AG10803 (cell line): ENCODE data around the gene VWA3B.
"Not testable (repeated sequence)": the region's sequence is repeated elsewhere in the genome, so short reads cannot be mapped to it uniquely, and the experiment has no call there.

Experiments used
- DNase-seq: peaks from one replicate; pipeline ENCODE4 v3.0.0; 2010; ENCODE audit warnings: low read depth
- H3K4me3 ChIP-seq: 2 replicates; pipeline ENCODE4 v1.5.1; 2011; ENCODE audit warnings: mild to moderate bottlenecking, low read length, control low read depth
- TF ChIP-seq, protein P1 (sequence below): conservative IDR thresholded peaks from 2 replicates; pipeline ENCODE4 v1.5.1; 2011; ENCODE audit warnings: mild to moderate bottlenecking, low read length, control low read depth, inconsistent platforms

The VWA3B gene

DNA sequence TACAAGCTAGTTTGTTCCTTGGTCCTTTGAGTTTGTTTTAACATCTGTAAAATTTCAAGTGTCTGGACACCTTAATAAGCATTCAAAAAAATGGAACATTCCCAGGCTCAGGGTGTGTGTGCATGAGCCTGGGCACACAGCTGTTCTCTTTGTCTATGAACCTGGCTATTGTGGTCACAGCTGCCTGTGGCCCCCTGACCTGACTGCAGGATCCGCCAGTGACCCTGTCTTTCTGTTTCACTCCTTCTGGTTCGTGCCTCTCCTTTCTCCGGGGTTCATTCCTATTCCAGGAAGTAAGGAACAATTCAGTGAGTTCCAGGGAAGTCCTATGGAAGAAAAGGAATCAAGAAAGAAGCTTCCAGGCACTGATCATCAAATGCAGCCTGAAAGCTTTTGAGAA is 35.6 kb downstream of the VWA3B start:
- no peak overlapping the region for H3K4me3 ChIP-seq
- DNase-seq, result no peak
- TF ChIP-seq, protein P1, sequence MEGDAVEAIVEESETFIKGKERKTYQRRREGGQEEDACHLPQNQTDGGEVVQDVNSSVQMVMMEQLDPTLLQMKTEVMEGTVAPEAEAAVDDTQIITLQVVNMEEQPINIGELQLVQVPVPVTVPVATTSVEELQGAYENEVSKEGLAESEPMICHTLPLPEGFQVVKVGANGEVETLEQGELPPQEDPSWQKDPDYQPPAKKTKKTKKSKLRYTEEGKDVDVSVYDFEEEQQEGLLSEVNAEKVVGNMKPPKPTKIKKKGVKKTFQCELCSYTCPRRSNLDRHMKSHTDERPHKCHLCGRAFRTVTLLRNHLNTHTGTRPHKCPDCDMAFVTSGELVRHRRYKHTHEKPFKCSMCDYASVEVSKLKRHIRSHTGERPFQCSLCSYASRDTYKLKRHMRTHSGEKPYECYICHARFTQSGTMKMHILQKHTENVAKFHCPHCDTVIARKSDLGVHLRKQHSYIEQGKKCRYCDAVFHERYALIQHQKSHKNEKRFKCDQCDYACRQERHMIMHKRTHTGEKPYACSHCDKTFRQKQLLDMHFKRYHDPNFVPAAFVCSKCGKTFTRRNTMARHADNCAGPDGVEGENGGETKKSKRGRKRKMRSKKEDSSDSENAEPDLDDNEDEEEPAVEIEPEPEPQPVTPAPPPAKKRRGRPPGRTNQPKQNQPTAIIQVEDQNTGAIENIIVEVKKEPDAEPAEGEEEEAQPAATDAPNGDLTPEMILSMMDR, result no peak

DNA sequence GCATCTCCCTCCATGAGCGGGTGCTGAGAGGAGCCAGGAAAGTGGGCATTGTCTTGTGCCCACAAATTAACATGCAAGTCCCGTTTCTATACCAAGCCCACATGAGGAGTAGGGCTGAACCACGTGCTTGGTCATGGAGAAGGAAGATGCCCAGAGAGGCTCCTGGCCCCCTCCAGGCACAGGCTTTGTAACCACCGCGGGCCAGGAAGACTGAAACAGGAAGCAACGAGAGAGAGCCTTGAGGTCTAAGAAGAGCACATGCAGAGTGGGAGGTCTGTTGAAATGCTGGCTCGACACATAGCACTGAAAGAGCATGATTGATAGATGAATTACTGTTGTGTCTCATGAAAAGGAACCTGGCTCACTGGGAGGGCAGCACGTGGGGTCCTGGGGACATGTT is 36.3 kb downstream of the VWA3B start:
- no peak for DNase-seq
- H3K4me3 ChIP-seq, result no peak overlapping the region
- TF ChIP-seq, protein P1, result no peak

DNA sequence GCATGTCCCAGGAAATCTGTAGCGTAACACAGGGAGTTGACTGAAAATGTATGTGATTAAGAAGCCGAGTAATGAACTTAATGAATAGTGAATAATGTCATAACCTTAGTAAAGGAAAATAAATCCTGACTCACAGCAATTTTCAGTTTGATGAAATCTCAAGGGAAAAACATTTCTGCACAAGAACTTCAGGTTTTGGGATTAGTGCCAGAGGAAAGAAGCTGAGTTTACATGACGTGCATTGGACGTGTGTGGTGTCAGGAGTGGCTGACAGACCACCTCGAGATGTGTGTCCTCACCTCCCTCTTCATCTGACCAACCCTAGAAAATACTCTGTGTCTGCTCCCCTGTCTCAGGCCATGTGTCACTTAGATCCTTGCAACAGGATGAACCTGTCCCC is 39.1 kb downstream of the VWA3B start:
- TF ChIP-seq, protein P1, result no peak
- H3K4me3 ChIP-seq, result no peak overlapping the region
- no peak for DNase-seq

DNA sequence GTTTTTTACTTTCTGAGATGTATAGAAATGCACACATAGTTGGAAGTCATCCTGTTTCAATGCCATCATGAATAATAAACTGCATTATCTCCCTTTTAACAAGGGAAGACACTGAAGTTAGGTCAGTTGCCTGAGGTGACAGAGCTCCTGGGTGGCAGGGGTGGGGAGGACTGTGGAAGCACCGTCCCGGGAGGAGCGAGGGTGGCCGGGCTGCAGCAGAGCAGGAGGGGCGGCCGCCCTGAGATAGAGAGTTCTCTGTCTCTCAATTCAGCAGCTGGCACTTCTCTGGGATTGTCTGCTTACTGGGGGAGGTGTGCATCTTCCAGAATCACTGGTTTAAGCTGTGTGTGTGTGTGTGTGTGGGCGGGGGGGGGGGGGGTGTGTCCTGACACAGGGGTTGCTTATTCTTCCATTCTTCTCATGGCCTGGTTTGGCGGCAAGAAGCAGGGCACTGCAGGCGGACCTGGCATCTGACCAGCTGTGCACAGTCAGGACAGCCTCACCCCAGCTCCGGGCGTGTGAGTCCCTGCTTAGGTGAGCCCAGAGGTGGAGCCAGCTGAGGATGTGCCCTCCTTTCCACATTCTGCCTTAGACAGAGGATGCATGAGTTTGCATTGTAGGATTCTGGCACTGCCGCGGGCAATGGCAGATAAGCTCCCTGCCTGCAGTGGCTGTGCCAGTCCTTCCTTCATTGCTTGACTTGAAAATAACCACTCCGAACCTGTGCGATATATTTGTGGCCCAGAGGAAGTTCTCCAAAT is 40.4 kb downstream of the VWA3B start:
- no peak for DNase-seq
- H3K4me3 ChIP-seq, result no peak overlapping the region
- TF ChIP-seq, protein P1, result no peak

DNA sequence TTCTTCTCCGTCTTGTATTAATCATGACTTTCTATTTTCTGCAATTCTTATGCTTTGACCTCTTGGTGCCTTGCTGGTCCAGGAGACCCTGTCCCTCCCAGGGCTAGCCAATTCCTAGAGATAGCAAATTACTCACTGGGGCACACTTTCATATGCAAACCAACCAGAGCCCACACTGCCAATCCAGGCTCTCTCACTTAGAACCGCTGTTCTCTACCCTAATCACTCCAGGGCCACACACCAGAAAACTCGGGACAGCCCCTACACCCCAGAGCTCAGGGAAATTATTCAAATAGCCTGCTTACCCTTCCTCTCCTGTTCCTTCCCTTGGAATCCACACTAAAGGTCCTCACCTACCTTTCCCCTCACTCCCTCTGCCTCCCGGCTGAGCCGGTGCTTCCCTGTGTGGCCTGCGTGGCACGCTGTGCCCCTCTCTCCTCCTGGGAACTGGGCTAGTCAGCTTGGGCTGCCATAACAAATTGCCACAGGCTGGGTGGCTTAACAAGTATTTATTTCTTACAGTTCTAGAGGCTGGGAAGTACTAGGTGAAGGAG is 41.7 kb downstream of the VWA3B start:
- DNase-seq, result no peak
- TF ChIP-seq, protein P1, result no peak
- H3K4me3 ChIP-seq, result no peak overlapping the region

DNA sequence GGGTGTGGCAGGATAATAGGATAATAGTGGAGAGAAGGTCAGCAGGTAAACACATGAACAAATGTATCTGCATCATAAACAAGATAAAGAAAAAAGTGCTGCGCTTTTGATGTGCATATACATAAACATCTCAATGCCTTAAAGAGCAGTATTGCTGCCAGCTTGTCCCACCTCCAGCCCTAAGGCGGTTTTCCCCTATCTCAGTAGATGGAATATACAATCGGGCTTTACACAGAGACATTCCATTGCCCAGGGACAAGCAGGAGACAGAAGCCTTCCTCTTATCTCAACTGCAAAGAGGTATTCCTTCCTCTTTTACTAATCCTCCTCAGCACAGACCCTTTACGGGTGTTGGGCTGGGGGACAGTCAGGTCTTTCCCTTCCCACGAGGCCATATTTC is 43.1 kb downstream of the VWA3B start:
- DNase-seq, H3K4me3 ChIP-seq: not testable (repeated sequence)

DNA sequence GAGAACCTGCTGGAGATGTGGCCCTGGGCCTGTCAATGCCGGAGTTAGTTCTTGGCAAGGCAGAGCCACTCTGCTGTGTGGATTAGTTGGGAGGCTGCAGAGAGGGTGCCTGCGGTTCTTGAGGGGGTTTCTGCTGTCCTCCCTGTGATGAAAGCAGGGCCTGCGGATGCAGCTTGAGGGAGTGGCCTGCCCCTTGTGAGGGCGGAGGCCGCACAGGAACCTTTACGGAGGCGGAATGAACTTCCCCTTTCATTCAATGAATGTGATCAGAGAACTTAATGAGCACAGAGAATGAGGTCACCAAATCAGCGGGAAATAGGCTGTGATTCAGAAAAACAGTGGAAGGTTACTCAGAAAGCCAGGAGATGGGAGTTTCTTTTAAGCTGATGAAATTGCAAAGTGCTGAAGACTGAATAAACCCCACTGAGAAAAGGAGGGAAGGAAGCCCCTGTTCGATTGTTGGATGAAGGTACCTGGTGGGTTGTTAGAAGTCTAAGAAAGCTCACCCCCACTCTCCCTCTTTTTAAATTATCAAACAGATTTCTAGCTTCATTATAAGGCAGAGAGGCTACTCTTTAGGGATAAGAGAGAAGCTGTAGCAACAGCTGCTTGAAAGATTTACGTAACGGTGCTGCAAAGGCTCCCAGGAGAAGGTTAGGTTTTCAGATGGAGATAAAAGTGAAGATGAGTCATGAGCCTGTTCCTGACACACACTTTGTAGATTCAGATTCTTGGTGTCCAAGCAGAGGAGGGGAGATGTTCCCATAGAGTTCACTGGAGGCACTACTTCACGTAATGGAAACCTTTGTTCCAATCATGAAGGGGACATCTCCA is 47.4 kb downstream of the VWA3B start:
- H3K4me3 ChIP-seq, result no peak overlapping the region
- TF ChIP-seq, protein P1, result no peak
- no peak for DNase-seq
